K562 (cell line): Measurements from ENCODE around the gene PAK1IP1. TPM values are rescaled to one million over a fixed set of nuclear protein-coding genes. Genes with fewer than 3 reads are reported as not detected.

Experiments used
- CHD4 ChIP-seq: fragments of 200-600 bp; sonication (generic); IDR thresholded peaks from 3 replicates; pipeline ENCODE4 v1.6.1; 2012; ENCODE audit warnings: low read depth, mild to moderate bottlenecking, mixed read lengths, low read length, inconsistent platforms; ENCODE audit not compliant: insufficient read depth, insufficient replicate concordance, poor library complexity, severe bottlenecking
- MCM3 ChIP-seq: fragments of 450-650 bp; IDR thresholded peaks from 2 replicates; pipeline ENCODE4 v1.6.1; 2016
- PCBP1 ChIP-seq: fragments of 200-400 bp; formaldehyde crosslinking; IDR thresholded peaks from 2 replicates; pipeline ENCODE4 v1.6.1; 2018; ENCODE audit warnings: mild to moderate bottlenecking, low read depth, low read length; ENCODE audit not compliant: poor library complexity, severe bottlenecking
- SAP30 ChIP-seq: fragments of 200-600 bp; sonication (generic); IDR thresholded peaks from 2 replicates; pipeline ENCODE4 v1.6.1; 2012; ENCODE audit warnings: borderline replicate concordance, low read depth, mild to moderate bottlenecking, moderate library complexity, low read length, control low read depth, inconsistent platforms; ENCODE audit not compliant: insufficient read depth, poor library complexity, severe bottlenecking
- ZNF239 ChIP-seq: fragments of 250-450 bp; sonication (Bioruptor Pico); IDR thresholded peaks from 2 replicates; pipeline ENCODE4 v1.4.0; 2020; ENCODE audit warnings: mild to moderate bottlenecking
- ZNF589 ChIP-seq: fragments of 200-800 bp; sonication (Bioruptor generic); IDR thresholded peaks from 2 replicates; pipeline ENCODE4 v1.6.1; 2016; ENCODE audit warnings: low read depth, missing genetic modification characterization, missing compliant biosample characterization
- ZNF695 ChIP-seq: fragments of 450-650 bp; formaldehyde crosslinking; IDR thresholded peaks from 2 replicates; pipeline ENCODE4 v1.4.0; 2020; ENCODE audit warnings: mild to moderate bottlenecking, moderate library complexity
- polyA plus RNA-seq, 8 experiments: library from polyadenylated mRNA; depleted of rRNA in 4 of 8; stranded (reverse) in 5 of 8; unstranded in 3 of 8; fragments of >200 nt; fragmentation: Nextera tagmentation in 2 of 8; fragmentation: Illumina TruSeq in 1 of 8; extraction: Ambion mirVana in 2 of 8; extraction: Trizol in 1 of 8; gene quantifications; 2 replicates each; pipeline versions ENCODE4 v1.2.1 to v1.2.3, GENCODE V29; 2011 to 2014; ENCODE audit warnings: inconsistent platforms in 1 of 8, missing spikeins in 1 of 8
- total RNA-seq, 7 experiments: library from RNA; depleted of rRNA in 6 of 7; stranded (reverse); fragments of >200 nt in 6 of 7; fragmentation: Illumina TruSeq in 2 of 7; extraction: Trizol in 2 of 7; gene quantifications; 2 replicates each; pipeline versions ENCODE4 v1.2.1 to v1.2.3, GENCODE V29; 2011 to 2021; ENCODE audit warnings: low replicate concordance in 1 of 7
- TF ChIP-seq, protein P1 (sequence below): fragments of 250-450 bp; sonication (Bioruptor Pico); IDR thresholded peaks from 2 replicates; pipeline ENCODE4 v1.4.0; 2020; ENCODE audit warnings: mild to moderate bottlenecking, moderate library complexity
- TF ChIP-seq, protein P2 (sequence below): fragments of 250-450 bp; sonication (Bioruptor Pico); IDR thresholded peaks from 2 replicates; pipeline ENCODE4 v1.5.0; 2022; ENCODE audit warnings: mild to moderate bottlenecking
- TF ChIP-seq, protein P3 (sequence below), 2 experiments: IDR thresholded peaks in 1 of 2; conservative IDR thresholded peaks in 1 of 2; 2 replicates each; pipeline ENCODE4 v1.6.1; 2016; ENCODE audit warnings: low read depth in 2 of 2, mild to moderate bottlenecking in 1 of 2, missing compliant biosample characterization in 1 of 2, missing genetic modification characterization in 1 of 2, moderate library complexity in 1 of 2
- TF ChIP-seq, protein P4 (sequence below): fragments of 450-650 bp; formaldehyde crosslinking; IDR thresholded peaks from 2 replicates; pipeline ENCODE4 v1.4.0; 2020; ENCODE audit warnings: mild to moderate bottlenecking, mixed read lengths
- TF ChIP-seq, protein P5 (sequence below): sonication (generic); formaldehyde crosslinking; IDR thresholded peaks from 2 replicates; pipeline ENCODE4 v1.8.0; 2022; ENCODE audit warnings: mild to moderate bottlenecking, missing genetic modification reagents
- TF ChIP-seq, protein P6 (sequence below): IDR thresholded peaks from 2 replicates; pipeline ENCODE4 v1.6.1; 2014; ENCODE audit warnings: antibody characterized with exemption

PAK1IP1 gene
- total and polyA plus RNA-seq, 9 of the 15 experiments (the other 6 are each of a cell fraction or from before 2014, with no cell fraction given), result 50.0 to 200 (median 87.0) TPM

DNA sequence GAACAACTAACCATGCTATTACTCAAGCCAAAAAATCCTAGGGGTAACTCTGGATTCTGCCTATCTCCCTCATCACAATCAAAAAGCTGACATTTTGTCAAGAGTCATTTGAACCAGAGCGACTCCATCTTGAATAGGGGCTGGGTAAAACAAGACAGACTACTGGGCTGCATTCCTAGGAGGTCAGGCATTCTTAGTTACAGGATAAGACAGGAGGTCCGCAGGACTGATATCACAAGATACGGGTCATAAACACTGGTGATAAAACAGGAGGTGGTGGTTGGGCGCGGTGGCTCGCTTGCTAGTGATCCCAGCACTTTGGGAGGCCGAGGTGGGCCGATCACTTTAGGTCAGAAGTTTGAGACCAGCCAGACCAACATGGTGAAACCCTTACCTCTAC is 32.6 kb upstream of the PAK1IP1 start (continued):
- TF ChIP-seq, protein P1, sequence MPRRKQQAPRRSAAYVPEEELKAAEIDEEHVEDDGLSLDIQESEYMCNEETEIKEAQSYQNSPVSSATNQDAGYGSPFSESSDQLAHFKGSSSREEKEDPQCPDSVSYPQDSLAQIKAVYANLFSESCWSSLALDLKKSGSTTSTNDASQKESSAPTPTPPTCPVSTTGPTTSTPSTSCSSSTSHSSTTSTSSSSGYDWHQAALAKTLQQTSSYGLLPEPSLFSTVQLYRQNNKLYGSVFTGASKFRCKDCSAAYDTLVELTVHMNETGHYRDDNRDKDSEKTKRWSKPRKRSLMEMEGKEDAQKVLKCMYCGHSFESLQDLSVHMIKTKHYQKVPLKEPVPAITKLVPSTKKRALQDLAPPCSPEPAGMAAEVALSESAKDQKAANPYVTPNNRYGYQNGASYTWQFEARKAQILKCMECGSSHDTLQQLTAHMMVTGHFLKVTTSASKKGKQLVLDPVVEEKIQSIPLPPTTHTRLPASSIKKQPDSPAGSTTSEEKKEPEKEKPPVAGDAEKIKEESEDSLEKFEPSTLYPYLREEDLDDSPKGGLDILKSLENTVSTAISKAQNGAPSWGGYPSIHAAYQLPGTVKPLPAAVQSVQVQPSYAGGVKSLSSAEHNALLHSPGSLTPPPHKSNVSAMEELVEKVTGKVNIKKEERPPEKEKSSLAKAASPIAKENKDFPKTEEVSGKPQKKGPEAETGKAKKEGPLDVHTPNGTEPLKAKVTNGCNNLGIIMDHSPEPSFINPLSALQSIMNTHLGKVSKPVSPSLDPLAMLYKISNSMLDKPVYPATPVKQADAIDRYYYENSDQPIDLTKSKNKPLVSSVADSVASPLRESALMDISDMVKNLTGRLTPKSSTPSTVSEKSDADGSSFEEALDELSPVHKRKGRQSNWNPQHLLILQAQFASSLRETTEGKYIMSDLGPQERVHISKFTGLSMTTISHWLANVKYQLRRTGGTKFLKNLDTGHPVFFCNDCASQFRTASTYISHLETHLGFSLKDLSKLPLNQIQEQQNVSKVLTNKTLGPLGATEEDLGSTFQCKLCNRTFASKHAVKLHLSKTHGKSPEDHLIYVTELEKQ (CRISPR knock-in tag), result peak; percentile 76; the same call in 1 of the 2 replicates
- TF ChIP-seq MCM3 (no peak), ZNF239 (CRISPR knock-in tag) (peak; percentile 89), PCBP1 (no peak), ZNF589 (CRISPR knock-in tag) (peak; percentile 95), SAP30 (no peak), ZNF695 (CRISPR knock-in tag) (no peak), CHD4 (no peak)
- TF ChIP-seq, protein P2, sequence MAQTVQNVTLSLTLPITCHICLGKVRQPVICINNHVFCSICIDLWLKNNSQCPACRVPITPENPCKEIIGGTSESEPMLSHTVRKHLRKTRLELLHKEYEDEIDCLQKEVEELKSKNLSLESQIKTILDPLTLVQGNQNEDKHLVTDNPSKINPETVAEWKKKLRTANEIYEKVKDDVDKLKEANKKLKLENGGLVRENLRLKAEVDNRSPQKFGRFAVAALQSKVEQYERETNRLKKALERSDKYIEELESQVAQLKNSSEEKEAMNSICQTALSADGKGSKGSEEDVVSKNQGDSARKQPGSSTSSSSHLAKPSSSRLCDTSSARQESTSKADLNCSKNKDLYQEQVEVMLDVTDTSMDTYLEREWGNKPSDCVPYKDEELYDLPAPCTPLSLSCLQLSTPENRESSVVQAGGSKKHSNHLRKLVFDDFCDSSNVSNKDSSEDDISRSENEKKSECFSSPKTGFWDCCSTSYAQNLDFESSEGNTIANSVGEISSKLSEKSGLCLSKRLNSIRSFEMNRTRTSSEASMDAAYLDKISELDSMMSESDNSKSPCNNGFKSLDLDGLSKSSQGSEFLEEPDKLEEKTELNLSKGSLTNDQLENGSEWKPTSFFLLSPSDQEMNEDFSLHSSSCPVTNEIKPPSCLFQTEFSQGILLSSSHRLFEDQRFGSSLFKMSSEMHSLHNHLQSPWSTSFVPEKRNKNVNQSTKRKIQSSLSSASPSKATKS (CRISPR knock-in tag), result peak; percentile 77; the same call in 1 of the 2 replicates
- TF ChIP-seq, protein P3, sequence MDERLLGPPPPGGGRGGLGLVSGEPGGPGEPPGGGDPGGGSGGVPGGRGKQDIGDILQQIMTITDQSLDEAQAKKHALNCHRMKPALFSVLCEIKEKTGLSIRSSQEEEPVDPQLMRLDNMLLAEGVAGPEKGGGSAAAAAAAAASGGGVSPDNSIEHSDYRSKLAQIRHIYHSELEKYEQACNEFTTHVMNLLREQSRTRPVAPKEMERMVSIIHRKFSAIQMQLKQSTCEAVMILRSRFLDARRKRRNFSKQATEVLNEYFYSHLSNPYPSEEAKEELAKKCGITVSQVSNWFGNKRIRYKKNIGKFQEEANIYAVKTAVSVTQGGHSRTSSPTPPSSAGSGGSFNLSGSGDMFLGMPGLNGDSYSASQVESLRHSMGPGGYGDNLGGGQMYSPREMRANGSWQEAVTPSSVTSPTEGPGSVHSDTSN (CRISPR knock-in tag; IDR thresholded peaks at IDR 0.05; ENCODE audit: low read depth), result no peak
- TF ChIP-seq, protein P3 (tag; conservative IDR thresholded peaks at IDR 0.05; ENCODE audit: low read depth), result no peak
- TF ChIP-seq, protein P4, sequence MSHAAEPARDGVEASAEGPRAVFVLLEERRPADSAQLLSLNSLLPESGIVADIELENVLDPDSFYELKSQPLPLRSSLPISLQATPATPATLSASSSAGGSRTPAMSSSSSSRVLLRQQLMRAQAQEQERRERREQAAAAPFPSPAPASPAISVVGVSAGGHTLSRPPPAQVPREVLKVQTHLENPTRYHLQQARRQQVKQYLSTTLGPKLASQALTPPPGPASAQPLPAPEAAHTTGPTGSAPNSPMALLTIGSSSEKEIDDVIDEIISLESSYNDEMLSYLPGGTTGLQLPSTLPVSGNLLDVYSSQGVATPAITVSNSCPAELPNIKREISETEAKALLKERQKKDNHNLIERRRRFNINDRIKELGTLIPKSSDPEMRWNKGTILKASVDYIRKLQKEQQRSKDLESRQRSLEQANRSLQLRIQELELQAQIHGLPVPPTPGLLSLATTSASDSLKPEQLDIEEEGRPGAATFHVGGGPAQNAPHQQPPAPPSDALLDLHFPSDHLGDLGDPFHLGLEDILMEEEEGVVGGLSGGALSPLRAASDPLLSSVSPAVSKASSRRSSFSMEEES, result 0 out of 2 replicates have a peak, but pooled peaks have one; percentile 21
- TF ChIP-seq, protein P5, sequence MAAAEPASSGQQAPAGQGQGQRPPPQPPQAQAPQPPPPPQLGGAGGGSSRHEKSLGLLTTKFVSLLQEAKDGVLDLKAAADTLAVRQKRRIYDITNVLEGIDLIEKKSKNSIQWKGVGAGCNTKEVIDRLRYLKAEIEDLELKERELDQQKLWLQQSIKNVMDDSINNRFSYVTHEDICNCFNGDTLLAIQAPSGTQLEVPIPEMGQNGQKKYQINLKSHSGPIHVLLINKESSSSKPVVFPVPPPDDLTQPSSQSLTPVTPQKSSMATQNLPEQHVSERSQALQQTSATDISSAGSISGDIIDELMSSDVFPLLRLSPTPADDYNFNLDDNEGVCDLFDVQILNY (CRISPR knock-in tag), result no peak
- TF ChIP-seq, protein P6, sequence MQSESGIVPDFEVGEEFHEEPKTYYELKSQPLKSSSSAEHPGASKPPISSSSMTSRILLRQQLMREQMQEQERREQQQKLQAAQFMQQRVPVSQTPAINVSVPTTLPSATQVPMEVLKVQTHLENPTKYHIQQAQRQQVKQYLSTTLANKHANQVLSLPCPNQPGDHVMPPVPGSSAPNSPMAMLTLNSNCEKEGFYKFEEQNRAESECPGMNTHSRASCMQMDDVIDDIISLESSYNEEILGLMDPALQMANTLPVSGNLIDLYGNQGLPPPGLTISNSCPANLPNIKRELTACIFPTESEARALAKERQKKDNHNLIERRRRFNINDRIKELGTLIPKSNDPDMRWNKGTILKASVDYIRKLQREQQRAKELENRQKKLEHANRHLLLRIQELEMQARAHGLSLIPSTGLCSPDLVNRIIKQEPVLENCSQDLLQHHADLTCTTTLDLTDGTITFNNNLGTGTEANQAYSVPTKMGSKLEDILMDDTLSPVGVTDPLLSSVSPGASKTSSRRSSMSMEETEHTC, result no peak
